Stimulated activated CD8-positive, alpha-beta memory T cell treated with anti-CD3 and anti-CD28 coated beads, Interleukin-12 subunit alpha, Interleukin-12 subunit beta, amount 100 ng/mL, for 24 hours (primary cell): ENCODE data around the gene CLDN8.

ENCODE experiments used
- DNase-seq: peaks from one replicate; pipeline ENCODE4 v3.0.0-alpha.2; 2020; ENCODE audit errors: extremely low read depth

The CLDN8 gene

GRCh38 chr21:30206551-30207251 is 9.2 kb downstream of the CLDN8 start:
- no peak for DNase-seq

GRCh38 chr21:30200000-30200399 is 15.9 kb downstream of the CLDN8 start:
- no peak for DNase-seq

- DNase-seq = no peak
Observed at GRCh38 chr21:30194701-30195299, 21.1 kb downstream of the CLDN8 start.

GRCh38 chr21:30193201-30193600 is 22.7 kb downstream of the CLDN8 start:
- DNase-seq = no peak

- DNase-seq = no peak
Observed at GRCh38 chr21:30190554-30190953, 25.3 kb downstream of the CLDN8 start.

GRCh38 chr21:30189773-30190172 is 26.1 kb downstream of the CLDN8 start:
- DNase-seq = no peak

GRCh38 chr21:30186242-30186641 is 29.7 kb downstream of the CLDN8 start:
- DNase-seq = no peak

- no peak for DNase-seq
Observed at GRCh38 chr21:30168086-30168485, 47.8 kb downstream of the CLDN8 start.

- DNase-seq = no peak
Observed at GRCh38 chr21:30166705-30167104, 49.2 kb downstream of the CLDN8 start, which contains the start of gene CLDN17. Gene CLDN17, minus strand, starts transcription at chr21:30166805. Its CDS starts 188 bp downstream, at chr21:30166617.

- DNase-seq = no peak
Observed at GRCh38 chr21:30166171-30166570, 49.7 kb downstream of the CLDN8 start.

GRCh38 chr21:30164796-30165195 is 51.1 kb downstream of the CLDN8 start:
- no peak for DNase-seq
